HG02938 (cell line): ENCODE measurements around the gene SPTLC2.
"Not testable (repeated sequence)": the region's sequence is repeated elsewhere in the genome, so short reads cannot be mapped to it uniquely, and the experiment has no call there.

ENCODE experiments used
- ATAC-seq: cut with Tn5 transposase; IDR thresholded peaks from one replicate; pipeline ENCODE4 v1.9.1; 2021; ENCODE audit warnings: mild to moderate bottlenecking, moderate library complexity; ENCODE audit not compliant: unreplicated experiment

Gene SPTLC2

GRCh38 chr14:77590845-77591485, 25.5 kb downstream of the SPTLC2 start:
- ATAC-seq: no peak

GRCh38 chr14:77589099-77589498, 27.3 kb downstream of the SPTLC2 start:
- ATAC-seq: no peak

GRCh38 chr14:77588411-77589025, 27.9 kb downstream of the SPTLC2 start:
- not testable (repeated sequence) for ATAC-seq

- no peak for ATAC-seq
Observed at GRCh38 chr14:77585385-77585784, 31.1 kb downstream of the SPTLC2 start.

GRCh38 chr14:77584809-77585208, 31.6 kb downstream of the SPTLC2 start:
- no peak for ATAC-seq

- ATAC-seq: no peak
Observed at GRCh38 chr14:77583657-77584056, 32.8 kb downstream of the SPTLC2 start.

GRCh38 chr14:77582511-77582910, 33.9 kb downstream of the SPTLC2 start:
- ATAC-seq: no peak

GRCh38 chr14:77580964-77581505, 35.4 kb downstream of the SPTLC2 start:
- ATAC-seq: peak; percentile 99

GRCh38 chr14:77580477-77580876, 36.0 kb downstream of the SPTLC2 start:
- ATAC-seq: no peak

GRCh38 chr14:77579780-77580179, 36.7 kb downstream of the SPTLC2 start:
- no peak for ATAC-seq

GRCh38 chr14:77579065-77579464, 37.4 kb downstream of the SPTLC2 start:
- ATAC-seq: no peak

GRCh38 chr14:77574446-77575115, 41.9 kb downstream of the SPTLC2 start:
- ATAC-seq: no peak

GRCh38 chr14:77573964-77574363, 42.5 kb downstream of the SPTLC2 start:
- no peak for ATAC-seq

- no peak for ATAC-seq
Observed at GRCh38 chr14:77570706-77571268, 45.6 kb downstream of the SPTLC2 start.

- no peak for ATAC-seq
Observed at GRCh38 chr14:77565994-77566305, 50.5 kb downstream of the SPTLC2 start.

- no peak for ATAC-seq
Observed at GRCh38 chr14:77565289-77565993, 51.0 kb downstream of the SPTLC2 start.

GRCh38 chr14:77562681-77563080, 53.8 kb downstream of the SPTLC2 start:
- ATAC-seq: no peak

- no peak for ATAC-seq
Observed at GRCh38 chr14:77561881-77562280, 54.6 kb downstream of the SPTLC2 start.

GRCh38 chr14:77559381-77559780, 57.1 kb downstream of the SPTLC2 start:
- ATAC-seq: no peak

- no peak for ATAC-seq
Observed at GRCh38 chr14:77557391-77557790, 59.0 kb downstream of the SPTLC2 start.

GRCh38 chr14:77556946-77557345, 59.5 kb downstream of the SPTLC2 start:
- ATAC-seq: no peak
